ENCODE data around the gene TBC1D9. TPM values are rescaled to one million over a fixed set of nuclear protein-coding genes. Genes with fewer than 3 reads are reported as not detected.

TBC1D9 gene
- polyA plus RNA-seq, 4 donors = 6.8 to 27.0 (median 10.7) TPM

DNA sequence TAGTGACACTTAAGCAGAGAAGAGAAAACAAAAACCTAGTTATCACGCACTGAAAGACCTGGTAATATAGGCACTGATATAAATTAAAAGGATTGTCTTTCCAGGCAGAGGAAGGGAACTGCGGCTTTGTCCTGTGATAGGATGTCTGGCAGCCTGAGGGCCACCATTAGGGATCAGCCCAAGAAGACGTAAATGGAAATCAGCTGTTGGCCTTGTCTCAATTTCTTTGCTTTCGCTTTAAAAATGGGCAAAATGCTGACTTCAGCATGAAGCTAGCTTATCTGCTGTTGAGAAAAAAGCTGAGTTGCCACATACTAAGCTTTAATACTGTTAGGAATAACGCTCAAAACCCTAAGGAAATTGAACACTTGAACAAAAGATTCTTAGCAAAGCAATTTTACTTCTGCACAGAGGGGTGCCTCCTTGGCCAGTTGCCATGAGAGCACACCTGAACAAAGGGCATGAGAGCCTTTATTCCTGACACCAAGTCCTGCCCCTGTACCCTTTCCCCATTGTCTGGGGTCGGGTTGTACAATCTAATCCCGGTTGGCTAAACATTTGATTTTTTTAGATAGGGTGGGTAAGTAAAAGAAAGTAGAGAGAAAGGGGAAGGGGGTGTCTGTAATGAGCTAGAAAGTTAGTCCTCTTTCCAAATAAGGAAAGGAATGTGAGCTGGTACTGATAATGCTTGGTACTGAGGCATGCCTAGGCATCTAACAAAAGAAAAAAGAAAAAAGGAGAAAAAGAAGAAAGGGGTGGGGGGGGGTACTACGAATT lies 102.3 kb downstream of the TBC1D9 start:
- Histone ChIP-seq H3K4me1 (ENCODE audit: control insufficient read depth in 3 of 3, insufficient read depth in 2 of 3, low read depth in 1 of 3, low read length in 2 of 3) (peaks cover 0 to 22% (median 0%) of the 10 kb centered on the region in 3 donors), H3K27ac (ENCODE audit: low read depth in 1 of 3, low read length in 2 of 3) (peak overlapping the region in 1 of 3 donors; percentile 48), H3K36me3 (ENCODE audit: control insufficient read depth in 3 of 3, insufficient read depth in 2 of 3, low read depth in 1 of 3, low read length in 3 of 3) (peaks cover 0 to 44% (median 4%) of the 10 kb centered on the region in 3 donors), H3K4me3 (ENCODE audit: low read depth in 1 of 3, low read length in 3 of 3) (no peak overlapping the region), H3K9me3 (ENCODE audit: control insufficient read depth in 2 of 2, insufficient read depth in 1 of 2, low read depth in 1 of 2, low read length in 1 of 2) (peaks cover 0 to 3% of the 10 kb centered on the region in 2 donors), H3K27me3 (ENCODE audit: control insufficient read depth in 3 of 3, insufficient read depth in 3 of 3, low read length in 3 of 3) (no peaks in the 10 kb centered on the region)
- DNase-seq (peak in 1 of 2 donors; percentile 56), FAIRE-seq (no peak)
- WGBS, 3 donors = 67 to 80% (median 76%) methylated on average over 8 of the region's 8 CpGs

DNA sequence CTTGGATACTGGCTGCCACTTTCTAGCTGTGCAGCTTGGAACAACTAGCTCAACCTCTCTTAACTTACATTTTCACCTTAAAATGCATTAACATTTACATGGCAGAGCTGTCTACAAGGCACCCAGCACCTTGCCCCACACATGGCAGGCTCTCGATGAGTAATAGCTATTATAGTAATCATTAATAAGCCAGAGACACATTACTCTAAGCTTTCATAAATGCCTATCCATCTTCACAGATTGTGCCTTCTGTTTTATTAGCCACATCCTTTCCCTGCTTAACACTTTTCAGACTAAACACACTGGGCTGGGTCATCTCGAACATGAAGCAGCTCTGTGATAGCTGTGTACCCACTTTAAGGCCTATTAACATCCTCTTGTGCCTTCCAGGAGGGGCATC lies 103.6 kb downstream of the TBC1D9 start:
- no peak for FAIRE-seq
- 77 to 90% (median 84%) methylated on average over 2 of the region's 2 CpGs for WGBS, 3 donors
- Histone ChIP-seq H3K4me1 (ENCODE audit: control insufficient read depth in 3 of 3, insufficient read depth in 2 of 3, low read depth in 1 of 3, low read length in 2 of 3) (peaks cover 0 to 22% (median 0%) of the 10 kb centered on the region in 3 donors), H3K27me3 (ENCODE audit: control insufficient read depth in 3 of 3, insufficient read depth in 3 of 3, low read length in 3 of 3) (no peaks in the 10 kb centered on the region), H3K4me3 (ENCODE audit: low read depth in 1 of 3, low read length in 3 of 3) (no peak overlapping the region), H3K9me3 (ENCODE audit: control insufficient read depth in 2 of 2, insufficient read depth in 1 of 2, low read depth in 1 of 2, low read length in 1 of 2) (peaks cover 0 to 3% of the 10 kb centered on the region in 2 donors), H3K27ac (ENCODE audit: low read depth in 1 of 3, low read length in 2 of 3) (peak overlapping the region in 1 of 3 donors; percentile 48), H3K36me3 (ENCODE audit: control insufficient read depth in 3 of 3, insufficient read depth in 2 of 3, low read depth in 1 of 3, low read length in 3 of 3) (peaks cover 0 to 47% (median 4%) of the 10 kb centered on the region in 3 donors)
- no peak for DNase-seq

- Histone ChIP-seq H3K27me3 (ENCODE audit: control insufficient read depth in 3 of 3, insufficient read depth in 3 of 3, low read length in 3 of 3) (no peaks in the 10 kb centered on the region), H3K36me3 (ENCODE audit: control insufficient read depth in 3 of 3, insufficient read depth in 2 of 3, low read depth in 1 of 3, low read length in 3 of 3) (peaks cover 0 to 49% (median 0%) of the 10 kb centered on the region in 3 donors), H3K27ac (ENCODE audit: low read depth in 1 of 3, low read length in 2 of 3) (no peak overlapping the region), H3K4me3 (ENCODE audit: low read depth in 1 of 3, low read length in 3 of 3) (no peak overlapping the region), H3K4me1 (ENCODE audit: control insufficient read depth in 3 of 3, insufficient read depth in 2 of 3, low read depth in 1 of 3, low read length in 2 of 3) (peaks cover 0 to 22% (median 0%) of the 10 kb centered on the region in 3 donors), H3K9me3 (ENCODE audit: control insufficient read depth in 2 of 2, insufficient read depth in 1 of 2, low read depth in 1 of 2, low read length in 1 of 2) (peaks cover 0 to 3% of the 10 kb centered on the region in 2 donors)
- DNase-seq (no peak), FAIRE-seq (no peak)
- WGBS, 3 donors = 90 to 98% (median 90%) methylated on average over 2 of the region's 2 CpGs
Measured at GRCh38 chr4:140648716-140649308, 107.4 kb downstream of the TBC1D9 start.

GRCh38 chr4:140645614-140646412 lies 110.4 kb downstream of the TBC1D9 start:
- no peaks in the 10 kb centered on the region for H3K27me3 ChIP-seq (ENCODE audit: control insufficient read depth in 3 of 3, insufficient read depth in 3 of 3, low read length in 3 of 3)
- no peak overlapping the region for H3K4me3 ChIP-seq (ENCODE audit: low read depth in 1 of 3, low read length in 3 of 3)
- peaks cover 0 to 9% (median 0%) of the 10 kb centered on the region in 3 donors for H3K4me1 ChIP-seq (ENCODE audit: control insufficient read depth in 3 of 3, insufficient read depth in 2 of 3, low read depth in 1 of 3, low read length in 2 of 3)
- FAIRE-seq = no peak
- H3K36me3 ChIP-seq (ENCODE audit: control insufficient read depth in 3 of 3, insufficient read depth in 2 of 3, low read depth in 1 of 3, low read length in 3 of 3) = peaks cover 0 to 57% (median 6%) of the 10 kb centered on the region in 3 donors
- H3K27ac ChIP-seq (ENCODE audit: low read depth in 1 of 3, low read length in 2 of 3) = no peak overlapping the region
- 68 to 74% (median 69%) methylated on average over 9 of the region's 9 CpGs for WGBS, 3 donors
- DNase-seq = no peak
- H3K9me3 ChIP-seq (ENCODE audit: control insufficient read depth in 2 of 2, insufficient read depth in 1 of 2, low read depth in 1 of 2, low read length in 1 of 2) = no peaks in the 10 kb centered on the region

DNA sequence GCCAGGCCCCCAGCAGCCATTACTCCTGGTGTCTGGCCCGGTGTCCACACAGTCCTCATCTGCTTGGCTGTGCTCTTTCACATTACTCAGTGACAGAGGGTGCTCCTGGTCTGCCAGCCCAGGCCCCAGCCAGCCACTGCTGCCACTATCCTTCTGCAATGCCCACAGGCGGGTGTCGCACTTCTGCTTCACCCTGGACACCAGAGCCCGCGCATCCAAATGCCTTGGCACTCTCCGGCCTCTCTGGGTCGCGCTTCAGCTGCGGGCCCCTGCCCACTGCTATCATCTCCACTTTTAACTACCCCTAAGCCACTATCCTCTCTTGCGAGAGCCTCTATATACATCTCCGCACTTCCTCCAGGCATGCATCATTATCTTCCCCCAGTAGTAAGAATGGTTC lies 111.0 kb downstream of the TBC1D9 start:
- no peak overlapping the region for H3K4me3 ChIP-seq (ENCODE audit: low read depth in 1 of 3, low read length in 3 of 3)
- FAIRE-seq = no peak
- WGBS, 3 donors = 96 to 98% (median 97%) methylated on average over 11 of the region's 11 CpGs

DNA sequence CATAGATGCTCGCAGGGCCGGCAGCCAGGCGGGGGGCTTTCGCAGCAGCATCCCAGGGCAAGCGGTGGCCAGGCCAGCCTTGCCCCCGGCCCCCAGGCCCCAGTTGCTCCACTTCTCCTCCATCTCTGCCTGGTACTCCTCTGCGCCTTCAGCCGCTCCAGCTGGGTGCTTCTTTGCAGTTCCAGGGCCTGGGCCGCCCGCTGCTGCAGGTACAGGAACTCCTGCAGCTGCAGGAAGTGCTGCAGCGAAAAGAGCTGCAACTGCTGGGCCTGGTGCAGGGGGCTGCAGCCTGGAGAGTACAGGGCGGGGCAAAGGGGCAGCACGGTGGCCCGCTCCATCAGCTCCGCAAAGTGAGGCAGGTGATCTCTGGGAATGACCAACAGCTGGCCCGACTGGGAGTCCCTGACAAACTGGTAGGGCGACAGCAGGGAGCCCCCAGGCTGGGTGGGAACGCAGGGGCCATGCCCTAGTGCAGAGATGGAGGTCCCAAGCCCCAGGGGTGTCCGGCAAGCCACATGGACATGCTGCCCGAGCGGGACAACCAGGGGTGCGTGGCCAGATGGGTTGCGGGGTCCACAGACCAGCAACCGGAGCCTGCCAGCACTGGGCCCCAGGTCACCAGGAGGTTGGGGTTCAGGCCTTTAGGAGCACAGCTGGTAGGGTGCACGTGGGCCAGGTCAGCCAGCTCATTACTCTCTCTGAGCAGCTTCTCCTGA lies 111.6 kb downstream of the TBC1D9 start:
- no peaks in the 10 kb centered on the region for H3K27me3 ChIP-seq (ENCODE audit: control insufficient read depth in 3 of 3, insufficient read depth in 3 of 3, low read length in 3 of 3)
- H3K27ac ChIP-seq (ENCODE audit: low read depth in 1 of 3, low read length in 2 of 3) = no peak overlapping the region
- H3K4me3 ChIP-seq (ENCODE audit: low read depth in 1 of 3, low read length in 3 of 3) = no peak overlapping the region
- no peaks in the 10 kb centered on the region for H3K9me3 ChIP-seq (ENCODE audit: control insufficient read depth in 2 of 2, insufficient read depth in 1 of 2, low read depth in 1 of 2, low read length in 1 of 2)
- peaks cover 0 to 19% (median 7%) of the 10 kb centered on the region in 3 donors for H3K4me1 ChIP-seq (ENCODE audit: control insufficient read depth in 3 of 3, insufficient read depth in 2 of 3, low read depth in 1 of 3, low read length in 2 of 3)
- 94 to 95% (median 94%) methylated on average over 25 of the region's 25 CpGs for WGBS, 3 donors
- FAIRE-seq (no peak), DNase-seq (no peak)
- H3K36me3 ChIP-seq (ENCODE audit: control insufficient read depth in 3 of 3, insufficient read depth in 2 of 3, low read depth in 1 of 3, low read length in 3 of 3) = peaks cover 0 to 53% (median 6%) of the 10 kb centered on the region in 3 donors

More for the DNA sequence above, 111.0 kb downstream of the TBC1D9 start:
- H3K9me3 ChIP-seq (ENCODE audit: control insufficient read depth in 2 of 2, insufficient read depth in 1 of 2, low read depth in 1 of 2, low read length in 1 of 2) = no peaks in the 10 kb centered on the region
- no peak for DNase-seq
- no peaks in the 10 kb centered on the region for H3K27me3 ChIP-seq (ENCODE audit: control insufficient read depth in 3 of 3, insufficient read depth in 3 of 3, low read length in 3 of 3)
- H3K27ac ChIP-seq (ENCODE audit: low read depth in 1 of 3, low read length in 2 of 3) = no peak overlapping the region
- peaks cover 0 to 53% (median 6%) of the 10 kb centered on the region in 3 donors for H3K36me3 ChIP-seq (ENCODE audit: control insufficient read depth in 3 of 3, insufficient read depth in 2 of 3, low read depth in 1 of 3, low read length in 3 of 3)
- H3K4me1 ChIP-seq (ENCODE audit: control insufficient read depth in 3 of 3, insufficient read depth in 2 of 3, low read depth in 1 of 3, low read length in 2 of 3) = peaks cover 0 to 13% (median 4%) of the 10 kb centered on the region in 3 donors

DNA sequence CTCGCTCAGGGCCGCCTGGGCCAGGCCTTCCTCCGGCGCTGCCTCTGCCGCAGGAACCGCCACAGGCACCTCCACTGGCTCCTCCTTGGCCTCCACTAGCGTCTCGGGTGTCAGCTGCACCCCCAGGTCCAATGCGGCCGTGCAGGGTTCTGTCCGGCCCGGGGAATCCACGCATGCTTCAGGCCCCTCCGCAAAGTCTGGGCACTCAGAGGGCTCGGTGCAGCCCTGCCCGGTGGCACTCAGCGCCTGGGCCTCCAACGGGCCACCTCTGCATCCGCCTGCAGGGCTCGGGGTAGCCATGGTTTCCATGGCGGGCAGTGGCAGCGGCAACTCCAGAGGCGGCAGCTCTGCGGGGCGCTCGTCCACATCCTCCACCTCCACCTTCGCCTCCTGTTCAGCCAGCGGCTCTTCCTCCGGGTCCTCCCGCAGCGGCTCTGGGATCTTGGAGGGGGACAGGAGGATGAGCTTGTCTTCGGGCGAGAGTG lies 112.6 kb downstream of the TBC1D9 start:
- no peak for DNase-seq
- 95 to 97% (median 97%) methylated on average over 29 to 33 of the region's 33 CpGs for WGBS, 3 donors
- H3K36me3 ChIP-seq (ENCODE audit: control insufficient read depth in 3 of 3, insufficient read depth in 2 of 3, low read depth in 1 of 3, low read length in 3 of 3) = peaks cover 0 to 47% (median 6%) of the 10 kb centered on the region in 3 donors

More for the DNA sequence above, 112.6 kb downstream of the TBC1D9 start:
- Histone ChIP-seq H3K4me1 (ENCODE audit: control insufficient read depth in 3 of 3, insufficient read depth in 2 of 3, low read depth in 1 of 3, low read length in 2 of 3) (peaks cover 0 to 23% (median 7%) of the 10 kb centered on the region in 3 donors), H3K27me3 (ENCODE audit: control insufficient read depth in 3 of 3, insufficient read depth in 3 of 3, low read length in 3 of 3) (no peaks in the 10 kb centered on the region), H3K4me3 (ENCODE audit: low read depth in 1 of 3, low read length in 3 of 3) (no peak overlapping the region), H3K27ac (ENCODE audit: low read depth in 1 of 3, low read length in 2 of 3) (no peak overlapping the region), H3K9me3 (ENCODE audit: control insufficient read depth in 2 of 2, insufficient read depth in 1 of 2, low read depth in 1 of 2, low read length in 1 of 2) (no peaks in the 10 kb centered on the region)
- no peak for FAIRE-seq

All from small intestine (tissue), 7 donors.